GM12872 (cell line): ENCODE results near the gene MRPL27.

ENCODE experiments used
- CTCF ChIP-seq: IDR thresholded peaks from 3 replicates; pipeline ENCODE4 v1.5.1; 2011; ENCODE audit warnings: low read depth, mild to moderate bottlenecking, low read length, moderate library complexity; ENCODE audit not compliant: insufficient read depth

MRPL27 gene

GRCh38 chr17:50360486-50361115 lies 12.4 kb downstream of the MRPL27 start:
- no peak for TF ChIP-seq CTCF

GRCh38 chr17:50359998-50360461 lies 13.0 kb downstream of the MRPL27 start:
- no peak for TF ChIP-seq CTCF

- TF ChIP-seq CTCF: no peak
Measured at GRCh38 chr17:50359005-50359699, 13.8 kb downstream of the MRPL27 start.

GRCh38 chr17:50358177-50358576 lies 14.8 kb downstream of the MRPL27 start:
- no peak for TF ChIP-seq CTCF

- no peak for TF ChIP-seq CTCF
Measured at GRCh38 chr17:50356892-50357510, 16.0 kb downstream of the MRPL27 start.

GRCh38 chr17:50356418-50356817 lies 16.6 kb downstream of the MRPL27 start:
- TF ChIP-seq CTCF: no peak

GRCh38 chr17:50355701-50356341 lies 17.2 kb downstream of the MRPL27 start:
- no peak for TF ChIP-seq CTCF
